Stimulated activated memory B cell treated with anti-CD40 and anti-IgM and Interleukin-4, amounts not matched to agents 10 μg/mL and 1 μg/mL and 100 μg/mL, for 72 hours (primary cell): ENCODE data around the gene CENPU.
"Not testable (repeated sequence)": the region's sequence is repeated elsewhere in the genome, so short reads cannot be mapped to it uniquely, and the experiment has no call there.

ENCODE experiments used
- ATAC-seq: fragments of 150-1000 bp; cut with Tn5 transposase; 2 replicates; pipeline ENCODE4 v1.10.0; 2021
- H3K27ac Mint-ChIP-seq: one replicate; pipeline ENCODE4 v1.8.0; 2022; ENCODE audit warnings: mild to moderate bottlenecking, mixed read lengths
- H3K27me3 Mint-ChIP-seq: one replicate; pipeline ENCODE4 v1.8.0; 2022; ENCODE audit warnings: mixed read lengths
- H3K36me3 Mint-ChIP-seq: one replicate; pipeline ENCODE4 v1.8.0; 2022; ENCODE audit warnings: mixed read lengths
- H3K4me1 Mint-ChIP-seq: one replicate; pipeline ENCODE4 v1.8.0; 2022; ENCODE audit warnings: mixed read lengths
- H3K4me3 Mint-ChIP-seq: one replicate; pipeline ENCODE4 v1.8.0; 2022; ENCODE audit warnings: mild to moderate bottlenecking, moderate library complexity, mixed read lengths
- H3K9me3 Mint-ChIP-seq: one replicate; pipeline ENCODE4 v1.8.0; 2022; ENCODE audit warnings: mixed read lengths

The CENPU gene

GRCh38 chr4:184672741-184673140, 61.2 kb downstream of the CENPU start:
- no peaks in the 10 kb centered on the region for H3K27me3 Mint-ChIP-seq
- no peak overlapping the region for H3K27ac Mint-ChIP-seq
- H3K4me3 Mint-ChIP-seq, result no peak overlapping the region
- peaks cover 14% of the 10 kb centered on the region for H3K4me1 Mint-ChIP-seq
- no peak for ATAC-seq
- H3K9me3 Mint-ChIP-seq, result no peaks in the 10 kb centered on the region
- peaks cover 56% of the 10 kb centered on the region for H3K36me3 Mint-ChIP-seq

DNA sequence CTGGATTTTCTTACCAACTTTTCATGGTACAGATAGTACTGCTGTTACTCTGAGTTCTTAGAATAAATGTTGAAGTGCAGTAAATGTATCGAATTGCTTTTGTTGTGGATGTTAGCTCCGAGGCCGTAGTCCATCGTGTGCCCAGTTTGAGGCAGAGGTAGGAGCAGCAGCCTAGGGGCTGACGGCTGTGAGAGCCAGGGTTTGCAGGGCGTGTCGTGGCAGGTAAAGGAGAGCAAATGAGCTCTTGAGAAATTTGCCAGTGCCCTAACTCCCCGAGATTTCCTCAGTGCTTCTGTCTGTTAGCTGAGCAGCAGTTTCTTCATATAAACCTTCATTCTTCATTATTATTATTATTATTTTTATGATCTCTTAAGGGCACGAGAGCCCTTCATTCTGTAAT, 62.8 kb downstream of the CENPU start:
- ATAC-seq, result no peak
- Mint-ChIP-seq H3K9me3 (no peaks in the 10 kb centered on the region), H3K27me3 (no peaks in the 10 kb centered on the region), H3K36me3 (peaks cover 65% of the 10 kb centered on the region), H3K27ac (no peak overlapping the region), H3K4me1 (peaks cover 14% of the 10 kb centered on the region), H3K4me3 (no peak overlapping the region)

DNA sequence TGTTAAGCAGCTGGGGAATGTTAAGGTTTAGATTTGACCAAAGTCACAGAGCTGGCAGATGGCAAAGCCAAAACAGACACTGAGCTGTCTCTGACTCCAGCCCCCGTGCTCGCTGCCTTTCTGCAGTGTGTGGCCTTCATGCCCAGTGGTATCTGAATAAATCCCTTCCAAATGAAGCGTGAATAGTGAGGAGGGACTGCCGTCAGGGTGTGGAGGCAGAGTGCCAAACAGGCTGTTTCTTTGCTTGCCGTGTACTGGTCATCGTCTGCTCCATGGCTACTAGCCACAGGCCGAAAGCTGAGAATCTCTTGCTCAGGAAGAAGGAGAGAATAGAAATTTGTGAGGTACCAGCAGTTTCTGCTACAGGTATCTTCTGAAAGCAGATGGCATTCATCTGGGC, 64.6 kb downstream of the CENPU start:
- peaks cover 64% of the 10 kb centered on the region for H3K36me3 Mint-ChIP-seq
- ATAC-seq, result no peak
- peaks cover 14% of the 10 kb centered on the region for H3K4me1 Mint-ChIP-seq
- H3K27me3 Mint-ChIP-seq, result no peaks in the 10 kb centered on the region
- no peak overlapping the region for H3K4me3 Mint-ChIP-seq
- no peak overlapping the region for H3K27ac Mint-ChIP-seq
- H3K9me3 Mint-ChIP-seq, result no peaks in the 10 kb centered on the region

GRCh38 chr4:184668511-184669114, 65.3 kb downstream of the CENPU start:
- Mint-ChIP-seq H3K4me3 (no peak overlapping the region), H3K4me1 (peaks cover 14% of the 10 kb centered on the region), H3K27ac (peak overlapping the region; percentile 41), H3K9me3 (no peaks in the 10 kb centered on the region), H3K27me3 (no peaks in the 10 kb centered on the region), H3K36me3 (peaks cover 58% of the 10 kb centered on the region)
- no peak for ATAC-seq

GRCh38 chr4:184668096-184668495, 65.8 kb downstream of the CENPU start:
- peak overlapping the region; percentile 41 for H3K27ac Mint-ChIP-seq
- H3K27me3 Mint-ChIP-seq, result no peaks in the 10 kb centered on the region
- peaks cover 14% of the 10 kb centered on the region for H3K4me1 Mint-ChIP-seq
- peaks cover 53% of the 10 kb centered on the region for H3K36me3 Mint-ChIP-seq
- H3K4me3 Mint-ChIP-seq, result no peak overlapping the region
- H3K9me3 Mint-ChIP-seq, result no peaks in the 10 kb centered on the region
- ATAC-seq, result no peak

- ATAC-seq, result no peak
- Mint-ChIP-seq H3K27me3 (no peaks in the 10 kb centered on the region), H3K36me3 (peaks cover 42% of the 10 kb centered on the region), H3K9me3 (no peaks in the 10 kb centered on the region), H3K27ac (no peak overlapping the region), H3K4me1 (peaks cover 14% of the 10 kb centered on the region), H3K4me3 (no peak overlapping the region)
Observed at GRCh38 chr4:184666670-184667069, 67.2 kb downstream of the CENPU start.

- Mint-ChIP-seq H3K27me3 (no peaks in the 10 kb centered on the region), H3K9me3 (no peaks in the 10 kb centered on the region), H3K27ac (no peak overlapping the region), H3K4me1 (peaks cover 14% of the 10 kb centered on the region), H3K36me3 (peaks cover 39% of the 10 kb centered on the region), H3K4me3 (no peak overlapping the region)
- no peak for ATAC-seq
Observed at GRCh38 chr4:184664445-184665210, 69.3 kb downstream of the CENPU start.

GRCh38 chr4:184662236-184662635, 71.7 kb downstream of the CENPU start:
- Mint-ChIP-seq H3K27ac (no peak overlapping the region), H3K9me3 (no peaks in the 10 kb centered on the region), H3K36me3 (peaks cover 16% of the 10 kb centered on the region), H3K27me3 (no peaks in the 10 kb centered on the region), H3K4me1 (peaks cover 3% of the 10 kb centered on the region), H3K4me3 (no peak overlapping the region)
- no peak for ATAC-seq

- H3K9me3 Mint-ChIP-seq, result no peaks in the 10 kb centered on the region
- no peaks in the 10 kb centered on the region for H3K27me3 Mint-ChIP-seq
- no peak for ATAC-seq
- H3K4me3 Mint-ChIP-seq, result no peak overlapping the region
- no peak overlapping the region for H3K27ac Mint-ChIP-seq
- peaks cover 12% of the 10 kb centered on the region for H3K36me3 Mint-ChIP-seq
- peaks cover 15% of the 10 kb centered on the region for H3K4me1 Mint-ChIP-seq
Observed at GRCh38 chr4:184660978-184661377, 72.9 kb downstream of the CENPU start.

DNA sequence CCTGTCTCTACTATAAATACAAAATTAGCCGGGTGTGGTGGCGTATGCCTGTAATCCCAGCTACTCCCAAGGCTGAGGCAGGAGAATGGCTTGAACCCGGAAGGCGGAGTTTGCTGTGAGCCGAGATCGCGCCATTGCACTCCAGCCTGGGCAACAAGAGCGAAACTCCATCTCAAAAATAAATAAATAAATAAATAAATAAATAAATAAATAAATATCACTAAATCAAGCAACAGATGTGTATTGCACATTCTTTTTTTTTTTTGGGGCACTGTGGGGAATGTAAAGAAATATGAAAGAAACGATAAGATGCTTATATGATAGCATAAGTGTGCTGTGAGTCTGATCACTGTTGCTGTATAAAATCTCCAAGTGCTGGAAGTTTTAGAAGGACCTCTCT, 76.1 kb downstream of the CENPU start:
- not testable (repeated sequence) for H3K4me3 Mint-ChIP-seq, H3K36me3 Mint-ChIP-seq, H3K9me3 Mint-ChIP-seq, H3K27ac Mint-ChIP-seq, H3K27me3 Mint-ChIP-seq, ATAC-seq
- H3K4me1 Mint-ChIP-seq, result peaks cover 17% of the 10 kb centered on the region

DNA sequence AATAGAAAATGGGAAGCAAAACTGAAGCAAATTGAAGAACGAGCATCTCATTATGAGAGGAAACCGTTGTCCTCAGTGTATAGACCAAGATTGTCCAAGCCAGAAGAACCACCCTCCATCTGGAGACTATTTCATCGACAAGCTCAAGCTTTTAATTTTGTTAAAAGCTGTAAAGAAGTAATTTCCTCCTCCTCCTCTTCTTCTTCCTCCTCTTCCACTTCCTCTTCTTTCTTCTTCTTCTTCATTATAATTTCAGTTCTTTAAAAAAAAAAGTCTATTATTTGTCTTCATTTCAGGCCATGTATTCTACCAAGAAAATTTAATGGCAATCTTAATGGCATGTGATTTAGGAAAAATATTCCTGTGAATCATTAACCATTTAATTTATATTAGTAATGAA, 76.8 kb downstream of the CENPU start:
- peaks cover 12% of the 10 kb centered on the region for H3K36me3 Mint-ChIP-seq
- no peaks in the 10 kb centered on the region for H3K27me3 Mint-ChIP-seq
- no peaks in the 10 kb centered on the region for H3K9me3 Mint-ChIP-seq
- no peak overlapping the region for H3K27ac Mint-ChIP-seq
- no peak for ATAC-seq
- peaks cover 24% of the 10 kb centered on the region for H3K4me1 Mint-ChIP-seq
- H3K4me3 Mint-ChIP-seq, result no peak overlapping the region

GRCh38 chr4:184655889-184656869, 77.7 kb downstream of the CENPU start:
- Mint-ChIP-seq H3K36me3 (peaks cover 10% of the 10 kb centered on the region), H3K9me3 (no peaks in the 10 kb centered on the region), H3K27me3 (no peaks in the 10 kb centered on the region), H3K27ac (no peak overlapping the region), H3K4me3 (no peak overlapping the region), H3K4me1 (peaks cover 28% of the 10 kb centered on the region)
- no peak for ATAC-seq

- Mint-ChIP-seq H3K4me1 (peaks cover 39% of the 10 kb centered on the region), H3K9me3 (no peaks in the 10 kb centered on the region), H3K27ac (no peak overlapping the region), H3K4me3 (no peak overlapping the region), H3K36me3 (peaks cover 7% of the 10 kb centered on the region), H3K27me3 (no peaks in the 10 kb centered on the region)
- no peak for ATAC-seq
Observed at GRCh38 chr4:184653650-184654049, 80.2 kb downstream of the CENPU start.

DNA sequence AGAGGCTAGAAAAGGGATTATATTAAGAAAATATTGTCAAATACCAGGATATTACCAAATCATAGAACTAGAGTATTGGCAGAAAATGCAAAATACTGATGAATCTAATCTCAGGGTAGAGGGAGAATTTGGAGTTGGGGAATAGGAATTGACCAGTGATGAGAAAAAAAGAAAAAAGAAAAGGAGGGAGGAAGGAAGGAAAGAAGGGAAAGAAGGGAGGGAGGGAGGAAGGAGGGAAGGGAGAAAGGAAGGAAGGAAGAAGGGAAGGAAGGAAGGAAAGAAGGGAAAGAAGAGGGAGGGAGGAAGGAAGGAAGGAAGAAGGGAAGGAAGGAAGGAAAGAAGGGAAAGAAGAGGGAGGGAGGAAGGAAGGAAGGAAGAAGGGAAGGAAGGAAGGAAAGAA, 81.2 kb downstream of the CENPU start:
- Mint-ChIP-seq H3K27ac (peak overlapping the region; percentile 1), H3K4me1 (peaks cover 47% of the 10 kb centered on the region), H3K36me3 (peaks cover 13% of the 10 kb centered on the region)
- not testable (repeated sequence) for H3K27me3 Mint-ChIP-seq, H3K9me3 Mint-ChIP-seq, ATAC-seq, H3K4me3 Mint-ChIP-seq

- H3K36me3 Mint-ChIP-seq, result peaks cover 16% of the 10 kb centered on the region
- no peak overlapping the region for H3K27ac Mint-ChIP-seq
- H3K9me3 Mint-ChIP-seq, result no peaks in the 10 kb centered on the region
- no peaks in the 10 kb centered on the region for H3K27me3 Mint-ChIP-seq
- H3K4me1 Mint-ChIP-seq, result peaks cover 47% of the 10 kb centered on the region
- no peak overlapping the region for H3K4me3 Mint-ChIP-seq
- no peak for ATAC-seq
Observed at GRCh38 chr4:184651899-184652298, 82.0 kb downstream of the CENPU start.
